Loucy (cell line): ENCODE data around the gene OXCT1.
A peak's percentile ranks its signal among the peaks of the same experiment; 100 is the strongest.

Experiments used
- H2AFZ ChIP-seq: fragments of 200-600 bp; sonication (generic); 2 replicates; pipeline ENCODE4 v1.6.0; 2016; ENCODE audit warnings: antibody characterized with exemption, mild to moderate bottlenecking, low read length, moderate library complexity
- H3F3A ChIP-seq: fragments of 200-600 bp; 2 replicates; pipeline ENCODE4 v1.6.0; 2016; ENCODE audit warnings: antibody characterized with exemption, low read depth, mild to moderate bottlenecking
- H3K27me3 ChIP-seq: fragments of 200-600 bp; sonication (generic); 2 replicates; pipeline ENCODE4 v1.6.1; 2014; ENCODE audit warnings: low read length, mild to moderate bottlenecking; ENCODE audit not compliant: insufficient read depth, poor library complexity, severe bottlenecking
- H3K36me3 ChIP-seq: fragments of 200-600 bp; sonication (generic); 2 replicates; pipeline ENCODE4 v1.6.1; 2016; ENCODE audit warnings: low read length; ENCODE audit not compliant: insufficient read depth
- H3K4me1 ChIP-seq: fragments of 200-600 bp; sonication (generic); 2 replicates; pipeline ENCODE4 v1.5.1; 2014; ENCODE audit warnings: low read length, mild to moderate bottlenecking; ENCODE audit not compliant: insufficient read depth, poor library complexity, severe bottlenecking
- H3K4me2 ChIP-seq: fragments of 200-600 bp; sonication (generic); 2 replicates; pipeline ENCODE4 v1.6.0; 2014; ENCODE audit warnings: antibody characterized with exemption, low read length, low read depth, mild to moderate bottlenecking; ENCODE audit not compliant: poor library complexity, severe bottlenecking
- H3K4me3 ChIP-seq: fragments of 200-600 bp; sonication (generic); 2 replicates; pipeline ENCODE4 v1.5.1; 2014; ENCODE audit warnings: low read length, mild to moderate bottlenecking, mixed read lengths; ENCODE audit not compliant: poor library complexity, severe bottlenecking
- H3K79me2 ChIP-seq: fragments of 200-600 bp; sonication (generic); 2 replicates; pipeline ENCODE4 v1.6.1; 2014; ENCODE audit warnings: low read length; ENCODE audit not compliant: insufficient read depth
- H3K9ac ChIP-seq: fragments of 200-600 bp; sonication (generic); 2 replicates; pipeline ENCODE4 v1.6.0; 2014; ENCODE audit warnings: mild to moderate bottlenecking, low read depth, low read length, moderate library complexity; ENCODE audit not compliant: poor library complexity, severe bottlenecking
- H3K9me2 ChIP-seq: fragments of 200-600 bp; sonication (generic); replicated peaks from 2 replicates; pipeline ENCODE4 v1.6.1; 2016; ENCODE audit warnings: low read depth, low read length, mixed read lengths
- H3K9me3 ChIP-seq: fragments of 200-600 bp; sonication (generic); 2 replicates; pipeline ENCODE4 v1.6.1; 2014; ENCODE audit warnings: mild to moderate bottlenecking, antibody characterized with exemption, low read length, low read depth; ENCODE audit not compliant: insufficient read depth
- H4K20me1 ChIP-seq: fragments of 200-600 bp; sonication (generic); 2 replicates; pipeline ENCODE4 v1.6.0; 2014; ENCODE audit warnings: antibody characterized with exemption, low read length, mild to moderate bottlenecking; ENCODE audit not compliant: insufficient read depth, poor library complexity, severe bottlenecking
- EZH2phosphoT487 ChIP-seq: fragments of 200-600 bp; IDR thresholded peaks from 2 replicates; pipeline ENCODE4 v1.6.1; 2018; ENCODE audit warnings: antibody characterized with exemption, mild to moderate bottlenecking, moderate library complexity, borderline replicate concordance
- TF ChIP-seq, protein P1 (sequence below): fragments of 200-600 bp; sonication (generic); conservative IDR thresholded peaks from 2 replicates; pipeline ENCODE4 v1.5.1; 2014; ENCODE audit warnings: mild to moderate bottlenecking, antibody characterized with exemption, low read length

The OXCT1 gene

DNA sequence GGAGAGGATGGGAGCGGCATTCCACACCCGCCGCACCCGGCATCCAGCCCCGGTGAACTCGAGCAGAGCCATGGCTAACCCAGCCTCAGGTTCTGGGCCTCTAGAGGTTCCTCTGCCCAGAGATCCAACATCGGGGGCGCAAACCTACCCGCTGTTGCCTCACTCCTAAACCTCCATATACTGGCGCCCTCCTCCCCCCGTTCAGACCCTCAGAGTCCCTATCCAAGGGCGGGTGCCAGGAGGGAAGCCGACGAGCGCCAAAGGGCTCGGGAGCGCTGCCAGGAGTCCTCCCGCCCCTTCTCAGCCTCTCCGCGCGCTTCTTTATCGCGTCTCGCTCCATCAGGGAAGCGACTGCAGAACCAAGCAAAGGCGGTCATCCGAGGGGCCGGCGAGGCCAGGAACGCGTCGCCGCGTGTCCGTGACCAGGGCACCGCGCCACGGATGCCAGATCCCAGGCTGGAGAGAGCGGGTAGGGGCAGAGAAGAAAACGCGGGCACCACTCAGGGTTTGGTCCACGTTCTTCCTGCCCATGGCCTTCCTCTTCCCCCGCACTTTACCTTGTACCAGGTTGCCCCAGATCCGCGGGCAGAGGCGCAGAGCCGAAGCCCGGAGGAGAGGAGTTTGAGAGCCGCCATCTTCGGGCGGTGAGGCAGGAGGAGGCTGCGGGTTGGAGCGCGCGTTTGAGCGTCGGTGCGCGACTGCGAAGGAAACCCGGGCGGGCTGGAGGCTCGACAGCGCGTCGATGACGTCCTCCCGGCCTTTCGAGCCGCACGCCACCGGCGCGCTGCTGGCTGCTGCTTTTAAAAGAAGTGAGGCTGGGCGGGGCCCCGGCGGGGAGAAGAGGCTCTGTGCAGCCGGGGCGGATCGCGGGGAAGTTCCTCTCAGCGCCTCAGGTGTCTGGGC, at the start of gene OXCT1:
Gene OXCT1, minus strand, starts transcription at position 702 of the 903 bp plus-strand sequence. Its CDS starts 67 bp downstream, at position 635.
- Histone ChIP-seq H3K4me1 (peaks cover 48% of the 10 kb centered on the region), H4K20me1 (peaks cover 23% of the 10 kb centered on the region), H3K4me3 (peak within 1 kb of the TSS; percentile 84), H3K9me3 (no peaks in the 10 kb centered on the region), H3K4me2 (peak within 1 kb of the TSS; percentile 82), H3F3A (no peaks in the 10 kb centered on the region), H2AFZ (peak within 1 kb of the TSS; percentile 88), H3K9ac (peak within 1 kb of the TSS; percentile 90), H3K27me3 (no peaks in the 10 kb centered on the region), H3K36me3 (no peaks in the 10 kb centered on the region), H3K79me2 (peaks cover 55% of the 10 kb centered on the region), H3K9me2 (no peaks in the 10 kb centered on the region)
- TF ChIP-seq, protein P1, sequence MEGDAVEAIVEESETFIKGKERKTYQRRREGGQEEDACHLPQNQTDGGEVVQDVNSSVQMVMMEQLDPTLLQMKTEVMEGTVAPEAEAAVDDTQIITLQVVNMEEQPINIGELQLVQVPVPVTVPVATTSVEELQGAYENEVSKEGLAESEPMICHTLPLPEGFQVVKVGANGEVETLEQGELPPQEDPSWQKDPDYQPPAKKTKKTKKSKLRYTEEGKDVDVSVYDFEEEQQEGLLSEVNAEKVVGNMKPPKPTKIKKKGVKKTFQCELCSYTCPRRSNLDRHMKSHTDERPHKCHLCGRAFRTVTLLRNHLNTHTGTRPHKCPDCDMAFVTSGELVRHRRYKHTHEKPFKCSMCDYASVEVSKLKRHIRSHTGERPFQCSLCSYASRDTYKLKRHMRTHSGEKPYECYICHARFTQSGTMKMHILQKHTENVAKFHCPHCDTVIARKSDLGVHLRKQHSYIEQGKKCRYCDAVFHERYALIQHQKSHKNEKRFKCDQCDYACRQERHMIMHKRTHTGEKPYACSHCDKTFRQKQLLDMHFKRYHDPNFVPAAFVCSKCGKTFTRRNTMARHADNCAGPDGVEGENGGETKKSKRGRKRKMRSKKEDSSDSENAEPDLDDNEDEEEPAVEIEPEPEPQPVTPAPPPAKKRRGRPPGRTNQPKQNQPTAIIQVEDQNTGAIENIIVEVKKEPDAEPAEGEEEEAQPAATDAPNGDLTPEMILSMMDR = no peak
- no peak for TF ChIP-seq EZH2phosphoT487

DNA sequence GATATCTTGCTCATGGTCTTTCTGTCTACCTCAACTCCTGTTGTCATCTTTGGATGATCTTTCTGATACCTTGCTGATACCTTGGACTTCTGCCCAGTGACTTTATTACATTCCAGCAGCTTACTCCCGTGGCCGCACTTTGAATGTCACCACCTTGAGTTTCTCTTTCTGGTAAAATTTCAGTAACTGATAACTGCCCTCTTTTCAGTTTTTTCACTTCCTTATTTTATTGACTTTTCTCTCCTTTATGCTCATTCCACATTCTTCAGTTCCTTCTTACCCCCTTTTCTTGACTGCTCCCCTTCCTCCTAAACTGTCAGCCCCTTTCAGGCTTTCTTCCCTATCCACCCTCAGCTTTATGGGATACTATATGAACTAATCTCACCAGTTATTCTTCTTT, 47.9 kb upstream of the OXCT1 start:
- H3F3A ChIP-seq = no peaks in the 10 kb centered on the region
- no peaks in the 10 kb centered on the region for H4K20me1 ChIP-seq
- TF ChIP-seq, protein P1 = no peak
- H2AFZ ChIP-seq = no peak overlapping the region
- peaks cover 37% of the 10 kb centered on the region; the same call in 1 of the 2 replicates for H3K36me3 ChIP-seq
- no peak overlapping the region for H3K9ac ChIP-seq
- H3K4me1 ChIP-seq = no peaks in the 10 kb centered on the region
- H3K4me3 ChIP-seq = no peak overlapping the region
- H3K9me2 ChIP-seq = no peaks in the 10 kb centered on the region
- H3K27me3 ChIP-seq = no peaks in the 10 kb centered on the region
- H3K9me3 ChIP-seq = 0 out of 2 replicates have a peak, but pooled peaks cover 2% of the 10 kb centered on the region
- H3K4me2 ChIP-seq = no peak overlapping the region
- H3K79me2 ChIP-seq = no peaks in the 10 kb centered on the region

DNA sequence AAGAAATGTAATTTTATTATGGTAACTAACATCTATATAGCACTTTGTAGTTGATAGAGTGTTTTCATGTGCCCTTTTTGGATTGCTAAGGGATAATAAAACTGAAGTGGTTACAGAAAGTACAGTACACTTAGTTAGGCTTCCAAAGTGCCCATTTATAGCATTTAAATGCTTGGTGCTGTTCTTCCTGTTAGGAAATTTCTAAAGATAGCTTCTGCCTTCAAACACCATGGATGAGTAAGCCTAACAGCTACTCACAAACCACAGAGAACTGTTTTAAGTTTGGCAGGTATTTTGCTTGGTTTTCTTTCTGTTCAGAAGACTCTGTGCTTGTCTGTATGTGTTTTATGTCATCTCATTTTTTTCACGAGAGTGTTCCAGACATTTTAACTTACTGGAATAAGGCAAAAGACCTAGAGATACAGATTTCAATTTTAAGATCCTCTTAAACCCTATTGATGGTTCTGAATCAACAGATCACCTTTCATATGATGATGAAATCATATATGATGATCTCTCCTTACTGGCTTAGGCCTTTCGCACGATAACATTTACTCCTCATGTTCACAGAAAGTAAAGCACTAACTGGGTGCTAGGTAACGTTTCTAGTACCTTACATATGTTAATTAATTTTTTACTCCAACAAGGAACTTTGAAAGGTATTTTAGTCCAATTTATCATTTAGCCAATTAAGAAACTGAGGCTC, 38.3 kb upstream of the OXCT1 start:
- H4K20me1 ChIP-seq = peaks cover 13% of the 10 kb centered on the region
- H3F3A ChIP-seq = no peaks in the 10 kb centered on the region
- no peaks in the 10 kb centered on the region for H3K27me3 ChIP-seq
- H2AFZ ChIP-seq = no peak overlapping the region
- no peaks in the 10 kb centered on the region for H3K9me3 ChIP-seq
- peak overlapping the region; percentile 26 for H3K4me3 ChIP-seq
- H3K79me2 ChIP-seq = peaks cover 39% of the 10 kb centered on the region
- H3K9me2 ChIP-seq = no peaks in the 10 kb centered on the region
- no peak for TF ChIP-seq EZH2phosphoT487
- TF ChIP-seq, protein P1 = no peak
- H3K36me3 ChIP-seq = peaks cover 33% of the 10 kb centered on the region; the same call in 1 of the 2 replicates
- H3K4me1 ChIP-seq = peaks cover 41% of the 10 kb centered on the region
- H3K9ac ChIP-seq = peak overlapping the region; percentile 7
- peak overlapping the region; percentile 60 for H3K4me2 ChIP-seq
